ENCODE results near the gene MAP3K7. TPM values are rescaled to one million over a fixed set of nuclear protein-coding genes. Genes with fewer than 3 reads are reported as not detected.

The MAP3K7 gene
- polyA plus RNA-seq, 1 donor (not counting 4 experiments of a cell fraction or from before 2014, with no cell fraction given): 43.5 TPM

DNA sequence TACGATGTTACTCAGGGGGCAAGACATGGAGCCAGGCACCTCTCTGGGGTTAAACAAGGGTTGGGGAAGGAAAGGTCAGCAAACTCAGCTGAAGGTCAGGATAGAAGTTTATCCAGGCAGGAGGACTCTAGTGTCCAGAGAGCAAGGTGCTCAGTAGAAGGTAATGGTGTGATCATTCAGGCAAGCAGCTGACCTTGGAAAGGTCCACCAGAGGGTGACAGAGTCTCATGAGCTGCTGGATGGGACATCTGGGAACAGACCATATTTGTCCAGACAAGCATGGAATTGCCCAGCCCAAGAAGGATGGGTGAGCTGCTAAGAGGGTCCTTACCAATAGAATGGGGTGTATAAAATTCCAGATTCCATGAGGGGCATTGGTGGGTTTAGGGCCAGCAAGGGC, 89.5 kb downstream of the MAP3K7 start:
- Histone ChIP-seq H3K9me3 (ENCODE audit: control insufficient read depth, low read depth, low read length) (no peaks in the 10 kb centered on the region), H2AFZ (ENCODE audit: control insufficient read depth, low read length) (no peak overlapping the region), H3K9ac (ENCODE audit: control insufficient read depth, extremely low read depth, insufficient read depth, low read length) (no peak overlapping the region), H3K9me1 (ENCODE audit: control insufficient read depth, extremely low read depth, insufficient read depth, low read length) (no peaks in the 10 kb centered on the region), H3K4me1 (ENCODE audit: control insufficient read depth, extremely low read depth, insufficient read depth, low read length) (peaks cover 6% of the 10 kb centered on the region), H3K36me3 (ENCODE audit: control insufficient read depth in 2 of 2, extremely low read depth in 1 of 2, insufficient read depth in 2 of 2, low read length in 2 of 2) (no peaks in the 10 kb centered on the region), H3K4me2 (ENCODE audit: control insufficient read depth, extremely low read depth, insufficient read depth, low read depth, low read length) (no peak overlapping the region), H3K4me3 (ENCODE audit: control insufficient read depth in 2 of 3, extremely low read depth in 1 of 3, insufficient read depth in 2 of 3, low read depth in 1 of 3, low read length in 3 of 3) (no peak overlapping the region), H4K20me1 (ENCODE audit: control insufficient read depth, extremely low read depth, insufficient read depth, low read length) (no peaks in the 10 kb centered on the region), H3K79me2 (ENCODE audit: control insufficient read depth, insufficient read depth, low read length) (no peaks in the 10 kb centered on the region), H3K27ac (ENCODE audit: control insufficient read depth, insufficient read depth, low read length) (no peak overlapping the region), H3K27me3 (ENCODE audit: control insufficient read depth, extremely low read depth, insufficient read depth, low read length) (no peaks in the 10 kb centered on the region)
- DNase-seq (ENCODE audit: low read depth, low spot score) (no peak), FAIRE-seq (no peak)
- dilution Hi-C loops (cut with MboI; ENCODE audit: extremely low pct_ligation_motif_present, low sequenced_read_pairs): no loop called here
- peak in 1 of 3 experiments; percentile 4 for TF ChIP-seq CTCF (optimal IDR thresholded peaks at IDR 0.05 in 1 of 3, IDR thresholded peaks at IDR 0.05 in 1 of 3, conservative IDR thresholded peaks at IDR 0.05 in 1 of 3; ENCODE audit: extremely low read depth in 1 of 3, insufficient read depth in 2 of 3, low read length in 3 of 3)
- TF ChIP-seq EZH2 (IDR thresholded peaks at IDR 0.05; ENCODE audit: low read length): no peak

DNA sequence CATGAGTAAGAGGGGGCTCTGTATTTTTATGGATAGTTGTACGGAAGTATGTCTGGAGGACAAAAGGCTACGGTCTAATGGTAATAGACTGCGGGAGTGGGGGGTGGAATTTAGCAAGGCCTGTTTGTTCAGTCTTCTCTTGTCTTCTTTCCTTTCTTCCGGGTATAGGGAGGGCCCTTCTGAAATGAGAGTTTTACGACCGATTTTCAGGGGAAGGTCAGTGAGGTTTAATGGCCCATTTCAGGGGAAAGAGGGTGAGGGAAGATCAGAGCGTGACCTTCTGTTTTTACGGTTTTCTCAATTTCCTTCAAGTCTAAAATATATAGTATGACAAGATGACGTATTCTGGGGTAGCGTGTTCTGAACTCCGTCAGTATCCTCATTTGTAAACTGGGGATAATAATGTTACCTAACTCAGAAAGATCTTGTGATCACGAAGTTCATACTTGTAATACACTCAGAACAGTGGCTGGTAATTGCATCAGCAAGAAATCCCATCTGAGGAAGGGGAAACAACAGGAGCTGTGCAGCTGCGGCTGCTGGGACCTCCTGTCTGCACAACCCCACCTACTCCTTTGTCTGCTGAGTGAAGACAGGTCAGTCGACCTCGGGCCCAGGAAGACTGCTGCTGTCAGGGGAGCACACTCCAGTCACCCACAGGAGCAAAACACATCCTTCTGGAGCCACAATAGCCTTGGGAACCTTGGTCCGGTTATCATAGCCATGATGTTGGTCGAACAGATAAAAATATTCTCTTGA, 90.4 kb downstream of the MAP3K7 start:
- Histone ChIP-seq H3K4me2 (ENCODE audit: control insufficient read depth, extremely low read depth, insufficient read depth, low read depth, low read length) (no peak overlapping the region), H3K27me3 (ENCODE audit: control insufficient read depth, extremely low read depth, insufficient read depth, low read length) (no peaks in the 10 kb centered on the region), H3K27ac (ENCODE audit: control insufficient read depth, insufficient read depth, low read length) (no peak overlapping the region), H3K79me2 (ENCODE audit: control insufficient read depth, insufficient read depth, low read length) (no peaks in the 10 kb centered on the region), H3K36me3 (ENCODE audit: control insufficient read depth in 2 of 2, extremely low read depth in 1 of 2, insufficient read depth in 2 of 2, low read length in 2 of 2) (no peaks in the 10 kb centered on the region), H3K9me1 (ENCODE audit: control insufficient read depth, extremely low read depth, insufficient read depth, low read length) (no peaks in the 10 kb centered on the region), H2AFZ (ENCODE audit: control insufficient read depth, low read length) (no peak overlapping the region), H3K9ac (ENCODE audit: control insufficient read depth, extremely low read depth, insufficient read depth, low read length) (no peak overlapping the region), H4K20me1 (ENCODE audit: control insufficient read depth, extremely low read depth, insufficient read depth, low read length) (no peaks in the 10 kb centered on the region), H3K9me3 (ENCODE audit: control insufficient read depth, low read depth, low read length) (no peaks in the 10 kb centered on the region), H3K4me1 (ENCODE audit: control insufficient read depth, extremely low read depth, insufficient read depth, low read length) (peaks cover 6% of the 10 kb centered on the region), H3K4me3 (ENCODE audit: control insufficient read depth in 2 of 3, extremely low read depth in 1 of 3, insufficient read depth in 2 of 3, low read depth in 1 of 3, low read length in 3 of 3) (no peak overlapping the region)
- FAIRE-seq (no peak), DNase-seq (ENCODE audit: low read depth, low spot score) (no peak)
- TF ChIP-seq EZH2 (IDR thresholded peaks at IDR 0.05; ENCODE audit: low read length): no peak
- TF ChIP-seq CTCF (optimal IDR thresholded peaks at IDR 0.05 in 1 of 3, IDR thresholded peaks at IDR 0.05 in 1 of 3, conservative IDR thresholded peaks at IDR 0.05 in 1 of 3; ENCODE audit: extremely low read depth in 1 of 3, insufficient read depth in 2 of 3, low read length in 3 of 3): no peak
- dilution Hi-C loops (cut with MboI; ENCODE audit: extremely low pct_ligation_motif_present, low sequenced_read_pairs): no loop called here

Measured in keratinocyte (primary cell).